Stimulated activated CD8-positive, alpha-beta memory T cell treated with anti-CD3 and anti-CD28 coated beads, Interleukin-12 subunit alpha, Interleukin-12 subunit beta, amount 100 ng/mL, for 4 hours (primary cell): ENCODE results near the gene PADI4.

ENCODE experiments used
- DNase-seq: peaks from one replicate; pipeline ENCODE4 v3.0.0-alpha.2; 2020; ENCODE audit warnings: low read depth

PADI4 gene

GRCh38 chr1:17307946-17308345, at the start of gene PADI4:
Gene PADI4 (plus strand): TSS chr1:17308197. CDS start chr1:17308223, 26 bp downstream.
- no peak for DNase-seq

- no peak for DNase-seq
These were observed 49.3 kb upstream of the PADI4 start for GRCh38 chr1:17258758-17259130.

GRCh38 chr1:17259233-17259873, 48.6 kb upstream of the PADI4 start:
- no peak for DNase-seq

GRCh38 chr1:17260264-17260663, 47.7 kb upstream of the PADI4 start:
- no peak for DNase-seq

- DNase-seq = no peak
These were observed 47.3 kb upstream of the PADI4 start for GRCh38 chr1:17260738-17261137.

DNA sequence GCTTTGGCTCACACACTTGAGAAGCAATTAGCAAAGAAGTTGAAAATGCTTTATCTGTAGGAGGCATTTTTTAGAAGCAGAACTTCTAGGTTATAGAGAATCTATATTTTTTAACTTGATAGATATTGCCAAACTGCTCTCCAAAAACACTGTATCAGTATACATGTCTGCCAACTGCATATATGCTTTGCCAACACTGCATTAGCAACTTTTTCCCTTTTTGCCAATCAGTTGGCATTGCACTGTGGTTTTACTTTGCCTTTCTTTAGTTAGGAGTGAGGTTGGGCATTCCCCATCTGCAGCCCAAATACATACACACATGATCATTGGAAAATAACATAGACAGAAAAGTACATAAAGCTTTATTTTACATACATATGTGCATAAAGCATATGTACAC, 44.1 kb upstream of the PADI4 start:
- DNase-seq = no peak

DNA sequence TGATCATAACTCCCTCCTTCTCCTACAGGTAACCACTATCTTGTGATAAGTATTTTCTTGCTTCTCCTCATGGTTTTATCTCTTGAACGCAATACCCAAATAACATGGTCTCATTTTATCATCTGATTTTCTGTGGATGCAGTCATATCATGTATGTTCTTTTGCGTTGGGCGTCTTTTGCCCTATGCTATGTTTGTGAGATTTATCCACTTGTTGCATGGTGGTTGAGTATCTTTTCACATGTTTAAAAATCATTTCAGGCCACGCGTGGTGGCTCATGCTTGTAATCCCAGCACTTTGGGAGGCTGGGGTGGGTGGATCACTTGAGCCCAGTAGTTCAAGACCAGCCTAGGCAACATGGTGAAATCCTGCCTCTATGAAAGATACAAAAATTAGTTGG, 43.5 kb upstream of the PADI4 start:
- no peak for DNase-seq

DNA sequence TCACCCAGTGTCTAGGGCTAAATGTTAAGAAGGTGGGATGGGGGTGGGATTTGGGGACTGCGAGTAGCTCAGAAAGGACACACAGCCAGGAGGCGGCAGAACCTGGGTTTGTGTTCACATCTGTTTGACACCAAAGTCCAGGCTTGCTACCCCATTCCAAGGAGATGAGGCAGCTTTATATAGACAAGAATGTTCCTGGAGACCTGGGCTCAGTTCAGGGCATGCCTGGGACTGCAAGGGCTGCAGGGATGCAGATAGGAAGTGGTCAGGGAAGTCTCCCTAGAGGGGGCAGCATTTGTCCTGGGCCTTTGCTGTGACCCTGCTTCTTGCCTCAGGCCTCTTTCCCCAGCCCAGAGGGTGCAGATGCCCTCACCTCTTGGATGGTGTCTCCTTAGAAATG, 42.8 kb upstream of the PADI4 start:
- DNase-seq = no peak

GRCh38 chr1:17265950-17266349, 42.0 kb upstream of the PADI4 start:
- DNase-seq = no peak

DNA sequence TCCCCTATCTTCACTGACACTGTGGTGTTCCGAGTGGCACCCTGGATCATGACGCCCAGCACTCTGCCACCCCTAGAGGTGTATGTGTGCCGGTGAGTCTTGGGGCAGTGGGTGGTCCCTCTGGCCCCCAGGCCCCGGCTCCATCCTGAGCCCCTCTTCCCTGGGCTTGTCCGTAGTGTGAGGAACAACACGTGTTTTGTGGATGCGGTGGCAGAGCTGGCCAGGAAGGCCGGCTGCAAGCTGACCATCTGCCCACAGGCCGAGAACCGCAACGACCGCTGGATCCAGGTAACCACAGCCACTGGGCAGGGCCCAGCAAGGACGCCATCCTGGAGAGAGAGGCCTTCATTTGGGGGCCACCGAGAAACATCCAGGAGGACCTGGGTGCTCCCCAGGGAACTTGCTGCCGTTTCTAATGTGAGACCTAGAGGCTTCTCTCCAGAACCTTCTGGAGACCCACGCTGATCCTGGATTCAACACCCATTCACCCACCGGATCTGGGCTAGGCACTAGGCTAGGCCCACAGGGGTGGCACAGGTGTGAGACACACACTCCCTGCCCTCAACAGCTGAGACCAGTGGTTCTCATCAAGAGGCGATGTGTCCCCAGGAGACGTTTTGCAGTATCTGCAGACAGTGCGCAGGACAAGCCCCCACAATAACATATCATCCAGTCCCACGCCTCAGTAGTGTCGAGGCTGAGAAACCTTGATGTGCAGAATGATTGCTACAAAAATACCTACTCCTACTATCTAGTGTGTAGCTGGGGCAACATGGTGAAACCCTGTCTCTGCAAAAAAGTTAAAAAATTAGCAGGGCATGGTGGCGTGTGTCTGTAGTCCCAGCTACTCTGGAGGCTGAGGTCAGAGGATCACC, 36.9 kb upstream of the PADI4 start:
- DNase-seq = no peak

- no peak for DNase-seq
These were observed 35.9 kb upstream of the PADI4 start for GRCh38 chr1:17272066-17272465.

GRCh38 chr1:17272646-17273045, 35.4 kb upstream of the PADI4 start:
- DNase-seq = no peak

DNA sequence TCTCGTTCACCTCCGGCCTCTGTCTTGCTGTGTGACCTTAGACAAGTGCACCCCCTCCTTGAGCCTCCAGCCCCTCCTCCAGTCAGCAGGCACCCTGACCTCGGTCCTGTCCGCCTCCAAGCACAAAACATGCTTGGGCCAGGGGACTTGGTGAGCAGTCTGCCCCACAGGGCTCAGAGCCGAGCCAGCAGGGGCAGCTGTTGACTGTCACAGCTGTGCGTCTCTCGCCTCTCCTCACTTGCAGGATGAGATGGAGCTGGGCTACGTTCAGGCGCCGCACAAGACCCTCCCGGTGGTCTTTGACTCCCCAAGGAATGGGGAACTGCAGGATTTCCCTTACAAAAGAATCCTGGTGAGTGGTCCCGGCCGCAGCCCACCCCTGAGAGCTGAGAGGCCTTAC, 34.9 kb upstream of the PADI4 start:
- no peak for DNase-seq

GRCh38 chr1:17274186-17275170, 33.5 kb upstream of the PADI4 start:
- DNase-seq = no peak

DNA sequence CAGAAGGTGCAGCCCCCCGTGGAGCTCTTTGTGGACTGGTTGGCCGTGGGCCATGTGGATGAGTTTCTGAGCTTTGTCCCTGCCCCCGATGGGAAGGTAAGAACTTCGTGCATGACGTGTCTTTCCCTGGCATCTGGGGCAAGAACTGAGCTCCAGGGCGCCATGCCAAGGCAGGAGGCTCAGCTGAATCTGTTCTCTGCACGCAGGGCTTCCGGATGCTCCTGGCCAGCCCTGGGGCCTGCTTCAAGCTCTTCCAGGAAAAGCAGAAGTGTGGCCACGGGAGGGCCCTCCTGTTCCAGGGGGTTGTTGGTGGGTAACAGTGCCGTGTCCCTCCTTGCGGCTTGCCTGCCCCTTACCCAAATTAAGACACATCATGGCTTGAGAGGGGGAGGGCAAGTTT, 31.4 kb upstream of the PADI4 start:
- no peak for DNase-seq

- DNase-seq = no peak
These were observed 30.4 kb upstream of the PADI4 start for GRCh38 chr1:17277511-17278159.

DNA sequence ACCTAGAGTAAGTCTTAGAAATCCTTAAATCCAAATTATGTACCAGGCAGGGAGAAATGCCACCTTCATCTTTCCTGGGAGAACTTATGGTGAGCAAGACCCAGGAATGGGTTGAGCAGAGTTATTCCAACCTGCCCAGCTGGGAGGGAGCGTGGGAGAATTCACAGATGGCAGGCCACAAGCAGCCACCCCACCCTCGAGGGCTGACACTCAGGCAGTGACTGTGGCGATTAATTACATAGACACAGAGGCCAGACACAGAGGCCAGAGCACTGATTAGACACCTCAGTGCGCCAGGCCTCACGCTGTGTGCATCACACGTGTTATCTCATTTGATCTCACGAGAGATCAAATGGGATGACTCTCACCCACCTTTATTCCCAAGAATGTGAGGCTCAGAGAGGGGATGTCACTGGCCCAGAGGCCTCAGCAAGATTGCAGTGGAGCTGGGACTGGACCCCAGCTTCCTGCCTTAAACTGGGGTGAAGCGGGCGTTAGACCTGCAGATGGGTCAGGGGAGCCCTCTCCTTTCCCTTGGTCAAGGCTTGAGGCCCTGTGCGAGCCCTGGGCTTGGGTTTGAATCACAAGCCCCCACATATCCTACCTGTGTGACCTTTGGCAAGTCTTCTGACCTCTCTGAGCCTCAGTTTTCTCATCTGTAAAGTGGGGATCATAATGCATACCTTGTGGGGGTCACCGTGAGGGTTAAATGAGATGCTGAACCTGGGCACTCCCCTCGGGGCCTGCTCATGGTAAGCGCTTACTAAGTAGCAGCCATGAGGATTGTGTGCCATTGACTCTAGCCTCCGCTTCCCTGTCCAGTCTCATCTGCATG, 28.8 kb upstream of the PADI4 start:
- DNase-seq = no peak

- no peak for DNase-seq
These were observed 27.6 kb upstream of the PADI4 start for GRCh38 chr1:17280436-17280835.

GRCh38 chr1:17280894-17281293, 27.1 kb upstream of the PADI4 start:
- no peak for DNase-seq

DNA sequence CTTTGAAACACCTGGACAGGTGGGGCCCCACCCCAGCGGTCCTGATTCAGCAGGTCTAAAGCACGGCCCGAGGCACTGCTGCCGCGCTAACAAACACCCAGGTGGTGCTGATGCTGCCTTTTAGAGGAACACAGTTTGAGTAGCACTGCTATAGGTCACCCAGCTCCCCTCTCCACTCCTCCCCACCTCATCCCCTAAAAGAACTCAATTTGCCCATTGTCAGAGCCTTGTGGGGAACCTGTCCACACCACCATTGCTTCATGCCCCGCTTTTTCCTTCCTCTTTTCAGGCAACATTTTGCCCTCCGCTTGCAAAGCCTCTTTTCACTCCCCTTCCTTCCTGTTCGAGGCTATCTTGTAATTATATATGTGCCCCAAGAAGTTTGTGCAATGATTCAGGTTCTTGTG, 26.2 kb upstream of the PADI4 start:
- no peak for DNase-seq

DNA sequence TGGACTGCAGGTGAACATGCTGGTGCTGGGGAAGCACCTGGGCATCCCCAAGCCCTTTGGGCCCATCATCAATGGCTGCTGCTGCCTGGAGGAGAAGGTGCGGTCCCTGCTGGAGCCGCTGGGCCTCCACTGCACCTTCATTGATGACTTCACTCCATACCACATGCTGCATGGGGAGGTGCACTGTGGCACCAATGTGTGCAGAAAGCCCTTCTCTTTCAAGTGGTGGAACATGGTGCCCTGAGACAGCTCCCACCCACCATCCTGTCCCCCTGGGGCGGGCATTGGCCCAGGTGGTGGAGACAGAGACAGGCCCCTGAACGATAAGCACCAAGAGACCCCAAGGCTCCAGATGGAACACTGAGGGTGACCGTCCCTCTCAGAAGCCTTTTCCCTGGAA, 25.2 kb upstream of the PADI4 start:
- no peak for DNase-seq
